GM10266 (cell line): ENCODE results near the gene SPATA6.
"Not testable (repeated sequence)": the region's sequence is repeated elsewhere in the genome, so short reads cannot be mapped to it uniquely, and the experiment has no call there.

Experiments
- DNase-seq: peaks from one replicate; pipeline ENCODE4 v3.0.0; 2012; ENCODE audit errors: extremely low spot score
- TF ChIP-seq, protein P1 (sequence below): IDR thresholded peaks from 2 replicates; pipeline ENCODE4 v1.5.1; 2012; ENCODE audit warnings: mild to moderate bottlenecking, low read depth; ENCODE audit not compliant: control insufficient read depth, insufficient read depth; ENCODE audit errors: missing control alignments

Gene SPATA6

DNA sequence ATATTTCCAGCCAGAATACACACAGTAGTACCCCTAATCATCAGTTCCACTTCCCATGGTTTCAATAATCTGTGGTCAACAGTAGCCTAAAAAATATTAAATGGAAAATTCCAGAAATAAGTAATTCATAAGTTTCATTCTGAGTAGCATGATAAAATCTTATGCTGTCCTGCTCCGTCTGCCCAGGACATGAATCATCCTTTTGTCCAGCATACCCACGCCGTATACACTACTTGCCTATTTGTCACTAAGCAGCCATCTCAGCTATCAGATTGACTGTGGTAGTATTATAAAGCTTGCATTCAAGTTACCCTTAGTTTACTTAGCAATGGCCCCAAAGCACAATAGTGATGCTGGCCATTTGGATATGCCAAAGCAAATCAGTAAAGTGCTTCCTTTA is 130.8 kb downstream of the SPATA6 start:
- TF ChIP-seq, protein P1, sequence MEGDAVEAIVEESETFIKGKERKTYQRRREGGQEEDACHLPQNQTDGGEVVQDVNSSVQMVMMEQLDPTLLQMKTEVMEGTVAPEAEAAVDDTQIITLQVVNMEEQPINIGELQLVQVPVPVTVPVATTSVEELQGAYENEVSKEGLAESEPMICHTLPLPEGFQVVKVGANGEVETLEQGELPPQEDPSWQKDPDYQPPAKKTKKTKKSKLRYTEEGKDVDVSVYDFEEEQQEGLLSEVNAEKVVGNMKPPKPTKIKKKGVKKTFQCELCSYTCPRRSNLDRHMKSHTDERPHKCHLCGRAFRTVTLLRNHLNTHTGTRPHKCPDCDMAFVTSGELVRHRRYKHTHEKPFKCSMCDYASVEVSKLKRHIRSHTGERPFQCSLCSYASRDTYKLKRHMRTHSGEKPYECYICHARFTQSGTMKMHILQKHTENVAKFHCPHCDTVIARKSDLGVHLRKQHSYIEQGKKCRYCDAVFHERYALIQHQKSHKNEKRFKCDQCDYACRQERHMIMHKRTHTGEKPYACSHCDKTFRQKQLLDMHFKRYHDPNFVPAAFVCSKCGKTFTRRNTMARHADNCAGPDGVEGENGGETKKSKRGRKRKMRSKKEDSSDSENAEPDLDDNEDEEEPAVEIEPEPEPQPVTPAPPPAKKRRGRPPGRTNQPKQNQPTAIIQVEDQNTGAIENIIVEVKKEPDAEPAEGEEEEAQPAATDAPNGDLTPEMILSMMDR: no peak
- DNase-seq: no peak

DNA sequence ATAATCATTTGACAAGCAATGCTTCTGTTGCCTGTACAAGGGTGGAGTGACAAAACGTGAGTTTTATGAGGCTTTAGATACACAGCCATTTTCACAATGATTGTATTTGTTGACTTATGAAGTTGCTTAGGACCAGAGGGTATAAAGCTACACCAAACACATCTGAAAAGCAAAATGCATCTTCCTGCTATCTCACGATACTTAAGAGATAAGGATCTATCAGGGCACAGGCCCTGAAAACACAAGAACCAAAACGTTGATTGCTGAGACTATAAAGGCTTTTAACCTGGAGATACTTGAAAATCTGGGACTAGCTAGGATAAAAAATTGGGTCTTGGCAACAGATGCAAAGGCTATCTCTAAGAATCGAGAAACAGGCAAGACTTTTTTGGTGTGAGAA is 133.7 kb downstream of the SPATA6 start:
- TF ChIP-seq, protein P1: no peak
- DNase-seq: no peak

DNA sequence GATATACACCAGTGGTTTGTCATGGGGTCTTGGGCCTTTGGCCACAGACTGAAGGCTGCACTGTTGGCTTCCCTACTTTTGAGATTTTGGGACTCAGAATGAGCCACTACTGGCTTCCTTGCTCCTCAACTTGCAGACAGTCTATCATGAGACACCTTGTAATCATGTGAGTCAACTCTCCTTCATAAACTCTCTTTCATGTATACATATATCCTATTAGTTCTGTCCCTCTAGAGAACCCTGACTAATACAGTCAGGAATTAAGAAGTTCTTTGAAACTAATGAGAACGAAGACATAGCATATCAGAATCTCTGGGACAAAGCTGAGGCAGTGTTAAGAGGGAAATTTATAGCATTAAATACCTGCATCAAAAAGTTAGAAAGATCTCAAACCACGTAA is 138.7 kb downstream of the SPATA6 start:
- TF ChIP-seq, protein P1: no peak

DNA sequence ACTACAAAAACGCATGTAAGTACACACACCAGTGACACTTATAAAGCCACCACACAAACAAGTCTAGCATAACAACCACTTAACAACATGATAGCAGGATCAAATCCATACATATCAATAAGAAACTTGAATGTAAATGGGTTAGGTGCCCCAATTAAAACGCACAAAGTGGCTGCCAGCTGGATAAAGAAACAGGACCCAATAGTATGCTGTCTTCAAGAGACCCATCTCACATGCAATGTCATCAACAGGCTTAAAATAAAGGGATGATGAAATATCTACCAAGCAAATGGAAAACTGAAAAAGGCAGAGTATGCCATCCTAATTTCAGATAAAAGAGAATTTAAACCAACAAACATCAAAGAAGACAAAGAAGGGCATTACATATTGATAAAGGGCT is 139.9 kb downstream of the SPATA6 start:
- no peak for DNase-seq
- TF ChIP-seq, protein P1: no peak

More for the DNA sequence above, 138.7 kb downstream of the SPATA6 start:
- DNase-seq: no peak

DNA sequence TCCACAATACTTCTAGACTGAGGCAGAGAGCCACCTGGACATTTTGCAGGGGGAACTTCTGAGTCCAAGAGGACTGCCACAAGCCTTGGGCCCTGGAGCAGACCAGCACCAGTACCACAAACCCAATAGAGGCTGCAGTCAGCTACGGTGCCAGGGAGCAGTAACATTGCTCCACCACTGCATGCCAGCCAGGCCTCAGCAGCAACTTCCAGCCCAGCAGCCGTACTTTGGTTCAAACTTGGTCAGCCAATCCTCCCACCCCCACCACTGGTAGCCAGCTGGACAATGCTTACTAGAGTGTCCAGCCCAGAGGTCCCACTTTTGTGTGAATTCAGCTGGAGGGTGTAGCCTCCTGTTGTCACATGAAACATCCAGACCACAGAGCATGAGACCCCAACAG is 142.1 kb downstream of the SPATA6 start:
- TF ChIP-seq, protein P1: no peak

DNA sequence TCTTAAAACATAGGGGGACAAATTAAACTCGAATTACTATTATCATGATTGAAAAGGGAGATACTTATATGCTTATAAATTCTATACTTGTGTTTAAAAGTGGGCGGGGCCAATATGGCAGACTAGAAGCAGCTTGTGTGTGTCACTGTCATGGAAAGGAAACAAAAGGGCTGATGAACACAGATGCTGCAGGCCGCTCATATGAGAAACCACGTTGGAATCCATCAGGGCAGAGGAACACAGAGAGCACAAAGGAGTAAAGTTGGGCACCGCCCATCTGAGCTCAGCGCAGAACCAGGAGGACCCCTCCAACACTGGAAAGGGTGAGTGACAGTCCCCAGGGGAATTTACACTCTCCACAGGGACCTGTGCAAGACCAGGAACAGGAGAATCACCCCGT is 142.5 kb downstream of the SPATA6 start:
- DNase-seq: no peak

More for the DNA sequence above, 142.1 kb downstream of the SPATA6 start:
- no peak for DNase-seq

DNA sequence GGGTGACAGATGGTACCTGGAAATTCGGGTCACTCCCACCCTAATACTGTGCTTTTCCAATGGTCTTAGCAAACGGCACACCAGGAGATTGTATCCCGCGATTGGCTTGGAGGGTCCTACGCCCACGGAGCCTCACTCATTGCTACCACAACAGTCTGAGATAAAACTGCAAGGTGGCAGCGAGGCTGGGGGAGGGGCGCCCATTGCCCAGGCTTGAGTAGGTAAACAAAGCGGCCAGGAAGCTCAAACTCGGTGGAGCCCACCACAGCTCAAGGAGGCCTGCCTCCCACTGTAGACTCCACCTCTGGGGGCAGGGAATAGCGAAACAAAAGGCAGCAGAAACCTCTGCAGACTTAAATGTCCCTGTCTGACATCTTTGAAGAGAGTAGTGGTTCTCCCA is 160.2 kb downstream of the SPATA6 start:
- DNase-seq: not testable (repeated sequence)

More for the DNA sequence above, 142.5 kb downstream of the SPATA6 start:
- TF ChIP-seq, protein P1: no peak

DNA sequence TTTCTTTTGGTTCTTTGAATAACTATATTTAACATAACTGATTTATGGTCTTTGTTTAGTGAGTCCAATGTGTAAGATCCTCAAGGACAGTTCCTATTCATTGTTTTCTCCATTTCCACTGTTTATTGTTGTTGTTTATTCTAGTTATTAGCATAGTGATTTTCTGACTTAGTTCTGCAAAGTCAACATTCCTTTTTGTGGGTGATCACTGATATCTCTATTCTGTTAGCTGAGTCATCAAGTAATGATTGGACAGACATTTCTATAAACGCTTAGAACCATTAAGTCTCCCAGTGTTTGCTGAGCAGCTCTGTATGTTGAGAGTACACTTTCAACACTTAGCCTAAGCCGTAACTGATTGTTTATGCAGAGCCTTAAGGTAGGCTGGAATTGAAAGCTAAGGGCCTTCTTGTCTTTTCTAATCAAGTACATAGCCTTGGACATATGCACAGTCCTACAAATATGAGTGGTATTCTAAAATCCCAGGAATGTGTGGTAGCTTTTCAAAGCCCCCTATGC is 162.4 kb downstream of the SPATA6 start:
- TF ChIP-seq, protein P1: no peak
- DNase-seq: no peak
